HG02642 (cell line): ENCODE measurements around the gene DKK3.

ENCODE experiments used
- ATAC-seq: cut with Tn5 transposase; IDR thresholded peaks from one replicate; pipeline ENCODE4 v1.9.1; 2021; ENCODE audit warnings: mild to moderate bottlenecking; ENCODE audit not compliant: unreplicated experiment, poor library complexity

DKK3 gene

GRCh38 chr11:11985016-11985715 lies 23.3 kb downstream of the DKK3 start:
- no peak for ATAC-seq

GRCh38 chr11:11984563-11984962 lies 23.9 kb downstream of the DKK3 start:
- ATAC-seq: no peak

GRCh38 chr11:11983427-11983826 lies 25.0 kb downstream of the DKK3 start:
- ATAC-seq: no peak

GRCh38 chr11:11982975-11983374 lies 25.5 kb downstream of the DKK3 start:
- ATAC-seq: no peak

GRCh38 chr11:11982461-11982860 lies 26.0 kb downstream of the DKK3 start:
- no peak for ATAC-seq

- ATAC-seq: no peak
These were observed 26.6 kb downstream of the DKK3 start for GRCh38 chr11:11981840-11982239.

GRCh38 chr11:11981364-11981763 lies 27.1 kb downstream of the DKK3 start:
- no peak for ATAC-seq

GRCh38 chr11:11980841-11981308 lies 27.6 kb downstream of the DKK3 start:
- ATAC-seq: no peak

- no peak for ATAC-seq
These were observed 28.2 kb downstream of the DKK3 start for GRCh38 chr11:11980200-11980599.

GRCh38 chr11:11979488-11980117 lies 28.8 kb downstream of the DKK3 start:
- ATAC-seq: no peak

GRCh38 chr11:11978792-11979487 lies 29.5 kb downstream of the DKK3 start:
- no peak for ATAC-seq

- ATAC-seq: no peak
These were observed 30.3 kb downstream of the DKK3 start for GRCh38 chr11:11978098-11978637.

- ATAC-seq: no peak
These were observed 31.1 kb downstream of the DKK3 start for GRCh38 chr11:11977206-11977938.

- no peak for ATAC-seq
These were observed 31.8 kb downstream of the DKK3 start for GRCh38 chr11:11976481-11977127.

- ATAC-seq: no peak
These were observed 33.0 kb downstream of the DKK3 start for GRCh38 chr11:11975201-11976092.

- no peak for ATAC-seq
These were observed 34.6 kb downstream of the DKK3 start for GRCh38 chr11:11973866-11974265.

- no peak for ATAC-seq
These were observed 35.0 kb downstream of the DKK3 start for GRCh38 chr11:11973361-11973800.

- ATAC-seq: no peak
These were observed 35.6 kb downstream of the DKK3 start for GRCh38 chr11:11972730-11973341.
